ENCODE data around the gene JUN. TPM values are rescaled to one million over a fixed set of nuclear protein-coding genes. Genes with fewer than 3 reads are reported as not detected.
A peak's percentile ranks its signal among the peaks of the same experiment; 100 is the strongest.

The JUN gene
- total and polyA plus RNA-seq, 3 experiments from 2014 or later, result 25.5 to 163 (median 27.7) TPM

DNA sequence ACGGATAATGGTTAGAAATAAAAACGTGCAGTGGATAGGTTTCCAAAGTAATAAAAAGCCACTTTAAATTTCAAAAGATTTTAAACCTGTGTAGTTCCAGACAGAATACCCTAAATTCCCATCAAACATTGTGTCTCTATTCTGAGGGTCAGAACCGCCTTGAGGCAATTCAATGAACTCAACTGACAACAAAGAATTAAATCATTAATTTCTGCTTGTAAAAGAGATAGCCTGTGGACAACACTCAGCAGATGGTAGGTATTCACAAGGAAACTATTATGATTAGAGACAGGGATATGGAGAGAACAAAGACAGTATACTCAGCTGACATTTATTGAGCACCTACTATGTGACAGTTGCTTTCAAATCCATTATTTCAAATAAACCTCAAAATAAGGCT is 35.1 kb upstream of the JUN start:
- CTCF ChIA-PET, result no interaction called here
- H3K4me1 ChIP-seq (ENCODE audit: insufficient read depth, low read length), result peaks cover 17% of the 10 kb centered on the region

GRCh38 chr1:58818075-58818474 is 34.2 kb upstream of the JUN start:
- no peak overlapping the region for H3K27ac ChIP-seq (ENCODE audit: low read depth, low read length)
- peaks cover 26% of the 10 kb centered on the region for H3K4me1 ChIP-seq (ENCODE audit: insufficient read depth, low read length)
- Mint-ChIP-seq H3K9me3 (no peaks in the 10 kb centered on the region), H3K4me1 (peaks cover 24 to 38% (median 30%) of the 10 kb centered on the region in 3 donors), H3K27ac (no peak overlapping the region), H3K36me3 (peaks cover 0 to 6% (median 4%) of the 10 kb centered on the region in 3 donors), H3K27me3 (no peaks in the 10 kb centered on the region), H3K4me3 (no peak overlapping the region)
- H3K36me3 ChIP-seq (ENCODE audit: insufficient read depth, low read length), result no peaks in the 10 kb centered on the region
- H3K9me3 ChIP-seq (ENCODE audit: low read length), result no peaks in the 10 kb centered on the region
- ChIA-PET CTCF (interaction anchor here (1.8 kb wide), 1 partner anchor 36 kb away, joined by 5 read pairs; no protein-coding TSS in a partner anchor), POLR2A (interaction anchor here (3.0 kb wide), 1 partner anchor 34 kb away, joined by 24 read pairs; the partner anchor contains the start of gene JUN)
- H3K4me3 ChIP-seq (ENCODE audit: low read length), result no peak overlapping the region
- DNase-seq, result no peak
- H3K27me3 ChIP-seq (ENCODE audit: insufficient read depth, low read length, poor library complexity, severe bottlenecking), result no peaks in the 10 kb centered on the region

More for the DNA sequence above, 35.1 kb upstream of the JUN start:
- Histone ChIP-seq H3K9me3 (ENCODE audit: low read length) (no peaks in the 10 kb centered on the region), H3K27me3 (ENCODE audit: insufficient read depth, low read length, poor library complexity, severe bottlenecking) (no peaks in the 10 kb centered on the region), H3K27ac (ENCODE audit: low read depth, low read length) (no peak overlapping the region), H3K4me3 (ENCODE audit: low read length) (no peak overlapping the region), H3K36me3 (ENCODE audit: insufficient read depth, low read length) (no peaks in the 10 kb centered on the region)
- H3K4me1 Mint-ChIP-seq, result peaks cover 15 to 29% (median 21%) of the 10 kb centered on the region in 3 donors
- H3K27ac Mint-ChIP-seq, result peak overlapping the region in 2 of 8 donors; percentile 6 to 43
- no peaks in the 10 kb centered on the region for H3K9me3 Mint-ChIP-seq
- no peak for DNase-seq
- peaks cover 0 to 6% (median 4%) of the 10 kb centered on the region in 3 donors for H3K36me3 Mint-ChIP-seq
- POLR2A ChIA-PET, result interaction anchor here (1.0 kb wide), 1 partner anchor 35 kb away, joined by 4 read pairs; the partner anchor contains the start of gene JUN
- no peak overlapping the region for H3K4me3 Mint-ChIP-seq
- H3K27me3 Mint-ChIP-seq, result no peaks in the 10 kb centered on the region

DNA sequence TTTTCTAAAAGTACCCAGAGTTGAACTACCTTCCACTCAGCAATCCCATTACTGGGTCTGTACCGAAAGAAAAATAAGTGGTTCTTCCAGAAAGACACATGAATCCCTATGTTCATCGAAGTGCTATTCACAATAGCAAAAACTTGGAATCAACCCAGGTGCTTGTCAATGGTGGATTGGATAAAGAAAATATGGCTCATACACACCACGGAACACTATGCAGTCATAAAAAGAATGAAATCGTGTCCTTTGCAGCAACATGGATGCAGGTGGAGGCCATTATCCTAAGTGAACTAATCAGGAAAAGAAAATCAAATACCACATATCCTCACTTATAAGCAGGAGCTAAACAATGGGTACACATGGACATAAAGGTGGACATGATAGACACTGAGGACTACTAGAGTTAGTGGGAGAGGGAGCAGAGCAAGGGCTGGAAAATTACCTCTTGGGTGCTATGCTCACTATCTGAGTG is 32.9 kb upstream of the JUN start:
- no peak for DNase-seq
- Histone ChIP-seq H3K27me3 (ENCODE audit: insufficient read depth, low read length, poor library complexity, severe bottlenecking) (no peaks in the 10 kb centered on the region), H3K36me3 (ENCODE audit: insufficient read depth, low read length) (no peaks in the 10 kb centered on the region), H3K4me3 (ENCODE audit: low read length) (peak overlapping the region; percentile 83), H3K4me1 (ENCODE audit: insufficient read depth, low read length) (peaks cover 35% of the 10 kb centered on the region), H3K27ac (ENCODE audit: low read depth, low read length) (peak overlapping the region; percentile 57), H3K9me3 (ENCODE audit: low read length) (no peaks in the 10 kb centered on the region)
- ChIA-PET CTCF (interaction anchor here (1.8 kb wide), 1 partner anchor 35 kb away, joined by 5 read pairs; no protein-coding TSS in a partner anchor), POLR2A (interaction anchor here (0.6 to 3.0 kb wide), 3 partner anchors 32 to 270 kb away, joined by 3 to 24 read pairs (median 4); partner anchors contain the start of genes JUN and OMA1)
- H3K9me3 Mint-ChIP-seq, result no peaks in the 10 kb centered on the region
- no peaks in the 10 kb centered on the region for H3K27me3 Mint-ChIP-seq
- H3K36me3 Mint-ChIP-seq, result peaks cover 0 to 6% (median 4%) of the 10 kb centered on the region in 3 donors
- peak overlapping the region; percentile 91 to 98 (median 91) for H3K4me3 Mint-ChIP-seq
- peaks cover 34 to 51% (median 43%) of the 10 kb centered on the region in 3 donors for H3K4me1 Mint-ChIP-seq
- peak overlapping the region; percentile 86 to 99 (median 96) for H3K27ac Mint-ChIP-seq

DNA sequence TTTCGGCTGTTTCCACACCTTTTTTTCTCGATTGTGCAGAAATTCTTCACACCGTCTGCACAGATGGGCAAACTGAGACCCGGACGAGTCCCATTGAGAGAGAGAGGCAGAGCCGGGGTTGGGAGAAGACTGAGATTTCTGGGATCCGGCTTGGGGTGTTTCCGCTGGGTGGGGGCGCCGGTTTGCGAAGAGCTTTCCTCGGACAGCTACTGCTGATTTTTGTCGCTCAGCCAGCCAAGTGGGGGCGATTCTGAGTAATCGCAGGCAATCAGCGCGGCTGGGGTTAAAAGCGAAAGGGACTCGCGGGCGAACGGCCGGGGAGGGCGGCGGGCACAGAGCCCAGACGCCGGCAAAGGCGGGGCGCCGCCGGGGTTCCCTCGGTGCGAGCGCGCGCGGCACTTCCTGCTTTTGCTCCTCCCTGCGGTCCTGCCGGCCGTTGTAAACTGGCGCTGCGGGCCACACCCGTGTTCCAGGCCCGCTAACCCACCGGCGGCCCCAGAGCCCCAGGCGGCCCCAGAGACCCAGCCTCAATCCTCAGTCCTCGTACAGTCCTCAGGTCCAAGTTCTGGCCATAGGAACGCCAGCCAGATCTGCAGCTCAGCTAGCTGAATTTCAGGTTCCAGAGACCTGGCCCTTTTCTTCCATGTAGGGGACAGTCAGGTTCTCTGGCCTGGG is 32.4 kb upstream of the JUN start:
- Histone ChIP-seq H3K9me3 (ENCODE audit: low read length) (no peaks in the 10 kb centered on the region), H3K4me3 (ENCODE audit: low read length) (peak overlapping the region; percentile 83), H3K27ac (ENCODE audit: low read depth, low read length) (peak overlapping the region; percentile 57), H3K4me1 (ENCODE audit: insufficient read depth, low read length) (peaks cover 35% of the 10 kb centered on the region), H3K27me3 (ENCODE audit: insufficient read depth, low read length, poor library complexity, severe bottlenecking) (no peaks in the 10 kb centered on the region), H3K36me3 (ENCODE audit: insufficient read depth, low read length) (no peaks in the 10 kb centered on the region)
- H3K36me3 Mint-ChIP-seq, result peaks cover 0 to 6% (median 3%) of the 10 kb centered on the region in 3 donors
- CTCF ChIA-PET, result interaction anchor here (0.8 to 1.8 kb wide), 2 partner anchors 34 to 116 kb away, joined by 3 to 5 read pairs; partner anchors contain the start of gene MYSM1
- peak; percentile 73 to 86 (median 79) for DNase-seq
- peak overlapping the region; percentile 91 to 98 (median 91) for H3K4me3 Mint-ChIP-seq
- no peaks in the 10 kb centered on the region for H3K27me3 Mint-ChIP-seq
- no peaks in the 10 kb centered on the region for H3K9me3 Mint-ChIP-seq
- peaks cover 39 to 56% (median 49%) of the 10 kb centered on the region in 3 donors for H3K4me1 Mint-ChIP-seq
- POLR2A ChIA-PET, result interaction anchor here (0.6 to 3.0 kb wide), 3 partner anchors 32 to 270 kb away, joined by 3 to 24 read pairs (median 4); partner anchors contain the start of genes JUN and OMA1
- peak overlapping the region; percentile 86 to 99 (median 96) for H3K27ac Mint-ChIP-seq

- H3K9me3 Mint-ChIP-seq, result no peaks in the 10 kb centered on the region
- H3K27ac Mint-ChIP-seq, result peak overlapping the region; percentile 86 to 99 (median 96)
- Histone ChIP-seq H3K27ac (ENCODE audit: low read depth, low read length) (peak overlapping the region; percentile 57), H3K4me1 (ENCODE audit: insufficient read depth, low read length) (peaks cover 35% of the 10 kb centered on the region), H3K36me3 (ENCODE audit: insufficient read depth, low read length) (no peaks in the 10 kb centered on the region), H3K4me3 (ENCODE audit: low read length) (peak overlapping the region; percentile 83), H3K27me3 (ENCODE audit: insufficient read depth, low read length, poor library complexity, severe bottlenecking) (no peaks in the 10 kb centered on the region), H3K9me3 (ENCODE audit: low read length) (no peaks in the 10 kb centered on the region)
- peak overlapping the region; percentile 91 to 98 (median 91) for H3K4me3 Mint-ChIP-seq
- peak in 1 of 5 donors; percentile 8 for DNase-seq
- H3K4me1 Mint-ChIP-seq, result peaks cover 41 to 59% (median 54%) of the 10 kb centered on the region in 3 donors
- ChIA-PET POLR2A (interaction anchor here (3.0 kb wide), 1 partner anchor 31 kb away, joined by 24 read pairs; the partner anchor contains the start of gene JUN), CTCF (interaction anchor here (0.8 kb wide), 1 partner anchor 116 kb away, joined by 3 read pairs; the partner anchor contains the start of gene MYSM1)
- peaks cover 0 to 6% (median 2%) of the 10 kb centered on the region in 3 donors for H3K36me3 Mint-ChIP-seq
- H3K27me3 Mint-ChIP-seq, result no peaks in the 10 kb centered on the region
Measured at GRCh38 chr1:58815686-58816071, 31.8 kb upstream of the JUN start.

DNA sequence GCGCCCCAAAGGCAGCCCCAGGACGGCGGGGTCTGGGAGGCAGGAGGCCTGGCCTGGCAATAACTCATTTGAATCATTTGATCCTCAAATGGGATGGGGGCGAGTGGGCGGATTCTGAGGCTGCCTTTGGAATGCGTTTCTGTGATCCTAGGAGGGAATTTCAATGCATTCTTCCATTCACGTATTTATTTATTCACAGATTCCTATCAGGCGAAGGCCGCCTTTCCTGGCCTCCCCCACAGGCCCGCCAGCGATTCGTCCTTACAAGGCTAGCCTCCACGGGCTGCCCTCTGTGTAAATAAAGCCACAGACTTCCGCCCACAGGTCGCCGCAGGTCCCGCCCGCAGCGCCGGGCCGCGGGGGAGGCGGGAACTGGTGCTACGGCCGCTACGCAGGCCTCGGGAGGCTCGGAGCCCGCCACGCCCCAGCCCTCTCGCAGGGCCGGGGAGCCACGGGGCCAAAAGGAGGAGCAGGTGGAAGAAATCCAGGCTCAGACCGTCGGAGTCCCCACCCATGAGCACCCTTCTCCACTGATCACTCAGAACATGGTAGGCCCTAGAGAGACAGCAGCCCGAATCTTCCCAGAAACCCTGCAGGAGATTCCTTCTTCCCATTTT is 31.3 kb upstream of the JUN start:
- POLR2A ChIA-PET, result interaction anchor here (1.3 kb wide), 1 partner anchor 31 kb away, joined by 4 read pairs; the partner anchor contains the start of gene JUN
- CTCF ChIA-PET, result interaction anchor here (1.8 kb wide), 1 partner anchor 31 kb away, joined by 6 read pairs; the partner anchor contains the start of gene JUN

DNA sequence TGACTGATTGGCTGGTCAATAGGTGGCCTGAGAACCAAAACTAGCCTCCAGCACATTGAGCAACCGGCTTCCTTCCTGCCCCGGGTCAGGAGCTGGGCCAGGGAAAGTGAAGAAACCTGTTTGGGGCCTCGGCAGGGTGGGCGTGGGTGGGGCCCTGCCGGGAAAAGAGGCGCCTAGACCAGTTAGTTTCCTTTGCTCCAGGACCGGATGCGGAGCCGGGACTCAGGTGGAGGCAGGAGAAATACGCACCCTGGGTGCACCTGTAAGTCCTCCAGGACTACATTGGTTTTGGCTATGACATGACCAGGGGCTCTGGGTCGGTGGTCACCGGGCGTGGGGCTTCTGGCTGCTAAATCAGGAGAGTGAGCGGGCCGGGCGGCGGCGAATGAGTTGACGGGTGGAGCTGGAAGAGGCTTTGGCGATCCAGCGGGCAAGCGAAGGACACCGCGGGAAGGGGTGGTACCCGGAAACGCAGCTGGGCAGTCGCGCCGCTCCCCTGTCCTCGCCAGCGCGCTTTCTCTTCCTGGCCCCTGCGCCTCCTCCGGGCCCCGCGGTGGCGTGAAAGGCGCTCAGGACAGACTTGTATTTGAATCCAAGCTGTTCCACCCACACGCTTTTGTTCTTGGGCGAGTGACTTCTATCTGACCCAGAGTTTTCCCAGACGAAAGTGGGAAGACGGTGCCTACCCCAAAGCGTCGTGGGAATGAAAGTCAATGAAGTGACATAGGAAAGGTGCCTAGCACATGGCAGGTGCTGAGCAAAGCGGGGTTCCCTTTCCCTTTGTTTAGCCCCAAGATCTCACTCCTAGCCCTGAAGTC is 30.6 kb upstream of the JUN start:
- no peaks in the 10 kb centered on the region for H3K36me3 ChIP-seq (ENCODE audit: insufficient read depth, low read length)
- H3K4me3 ChIP-seq (ENCODE audit: low read length), result no peak overlapping the region
- H3K27me3 Mint-ChIP-seq, result no peaks in the 10 kb centered on the region
- ChIA-PET CTCF (interaction anchor here (1.8 kb wide), 1 partner anchor 30 kb away, joined by 6 read pairs; the partner anchor contains the start of gene JUN), POLR2A (interaction anchor here (0.7 to 1.3 kb wide), 3 partner anchors 31 to 71 kb away, joined by 3 to 4 read pairs (median 3); partner anchors contain the start of gene JUN)
- H3K9me3 ChIP-seq (ENCODE audit: low read length), result no peaks in the 10 kb centered on the region
- H3K27ac Mint-ChIP-seq, result peak overlapping the region in 7 of 8 donors; percentile 79 to 99 (median 87)
- DNase-seq, result no peak
- no peaks in the 10 kb centered on the region for H3K9me3 Mint-ChIP-seq
- H3K27me3 ChIP-seq (ENCODE audit: insufficient read depth, low read length, poor library complexity, severe bottlenecking), result no peaks in the 10 kb centered on the region
- H3K27ac ChIP-seq (ENCODE audit: low read depth, low read length), result no peak overlapping the region
- H3K4me3 Mint-ChIP-seq, result peak overlapping the region; percentile 63 to 98 (median 91)
- peaks cover 41 to 66% (median 59%) of the 10 kb centered on the region in 3 donors for H3K4me1 Mint-ChIP-seq
- H3K4me1 ChIP-seq (ENCODE audit: insufficient read depth, low read length), result peaks cover 35% of the 10 kb centered on the region
- H3K36me3 Mint-ChIP-seq, result peaks cover 0 to 6% (median 1%) of the 10 kb centered on the region in 3 donors

More for the DNA sequence above, 31.3 kb upstream of the JUN start:
- Histone ChIP-seq H3K27me3 (ENCODE audit: insufficient read depth, low read length, poor library complexity, severe bottlenecking) (no peaks in the 10 kb centered on the region), H3K27ac (ENCODE audit: low read depth, low read length) (peak overlapping the region; percentile 57), H3K4me3 (ENCODE audit: low read length) (peak overlapping the region; percentile 83), H3K4me1 (ENCODE audit: insufficient read depth, low read length) (peaks cover 35% of the 10 kb centered on the region), H3K36me3 (ENCODE audit: insufficient read depth, low read length) (no peaks in the 10 kb centered on the region), H3K9me3 (ENCODE audit: low read length) (no peaks in the 10 kb centered on the region)
- H3K36me3 Mint-ChIP-seq, result peaks cover 0 to 6% (median 2%) of the 10 kb centered on the region in 3 donors
- no peaks in the 10 kb centered on the region for H3K9me3 Mint-ChIP-seq
- H3K4me3 Mint-ChIP-seq, result peak overlapping the region; percentile 91 to 98 (median 91)
- DNase-seq, result peak; percentile 34 to 74 (median 56)
- peak overlapping the region; percentile 86 to 99 (median 96) for H3K27ac Mint-ChIP-seq
- H3K4me1 Mint-ChIP-seq, result peaks cover 41 to 59% (median 54%) of the 10 kb centered on the region in 3 donors
- H3K27me3 Mint-ChIP-seq, result no peaks in the 10 kb centered on the region
